Tibial artery (tissue), 4 donors: ENCODE results near the gene FBN1.
A peak's percentile ranks its signal among the peaks of the same experiment; 100 is the strongest.

ENCODE experiments used
- DNase-seq, 2 donors: peaks; one replicate each; pipeline ENCODE4 v3.0.0-alpha.2; 2019
- H3K27ac ChIP-seq, 2 donors: fragments of 200-600 bp; sonication (generic) in 1 of 2; 1 replicate in 1 of 2; 2 replicates in 1 of 2; pipeline ENCODE4 v1.5.1; 2018 to 2019; ENCODE audit warnings: mild to moderate bottlenecking in 1 of 2
- H3K27me3 ChIP-seq, 2 donors: fragments of 200-600 bp; sonication (generic) in 1 of 2; one replicate each; pipeline versions ENCODE4 v1.5.1 to v1.6.0; 2016 to 2019
- H3K36me3 ChIP-seq, 3 donors: fragments of 200-600 bp; sonication (generic) in 2 of 3; one replicate each; pipeline ENCODE4 v1.5.1; 2016 to 2019; ENCODE audit warnings: mild to moderate bottlenecking in 2 of 3
- H3K4me1 ChIP-seq, 4 donors: fragments of 200-600 bp; sonication (generic) in 2 of 4; 1 replicate in 3 of 4; 2 replicates in 1 of 4; pipeline ENCODE4 v1.5.1; 2016 to 2019
- H3K4me3 ChIP-seq, 2 donors: fragments of 200-600 bp; sonication (generic) in 1 of 2; 1 replicate in 1 of 2; 2 replicates in 1 of 2; pipeline ENCODE4 v1.5.1; 2018 to 2019; ENCODE audit warnings: mild to moderate bottlenecking in 2 of 2
- H3K9me3 ChIP-seq, 3 donors: fragments of 200-600 bp; sonication (generic) in 1 of 3; one replicate each; pipeline ENCODE4 v1.5.1; 2016 to 2019
- CTCF ChIP-seq, 2 experiments: fragments of 200-600 bp in 1 of 2; fragments of 450-650 bp in 1 of 2; IDR thresholded peaks; one replicate each; pipeline ENCODE4 v1.5.1; 2017 to 2019; ENCODE audit warnings: antibody characterized with exemption in 2 of 2, mild to moderate bottlenecking in 1 of 2, moderate library complexity in 1 of 2
- intact Hi-C: fragments of 100-400 bp; cut with DNase I; formaldehyde crosslinking; loops from one replicate; pipeline ENCODE4 v1.15.0; 2023; ENCODE audit warnings: low total_unique reads

Gene FBN1

GRCh38 chr15:48674876-48675275 is 29.4 kb upstream of the FBN1 start:
- H3K4me3 ChIP-seq: no peak overlapping the region
- H3K27ac ChIP-seq: no peak overlapping the region
- no peaks in the 10 kb centered on the region for H3K4me1 ChIP-seq
- intact Hi-C loops: no loop called here
- no peak for TF ChIP-seq CTCF (IDR thresholded peaks at IDR 0.05)
- no peak for DNase-seq
- H3K27me3 ChIP-seq: no peaks in the 10 kb centered on the region
- no peaks in the 10 kb centered on the region for H3K36me3 ChIP-seq
- H3K9me3 ChIP-seq: no peaks in the 10 kb centered on the region

- peak overlapping the region; percentile 41 to 43 for H3K27ac ChIP-seq
- no peaks in the 10 kb centered on the region for H3K4me1 ChIP-seq
- H3K36me3 ChIP-seq: no peaks in the 10 kb centered on the region
- DNase-seq: no peak
- no peaks in the 10 kb centered on the region for H3K9me3 ChIP-seq
- H3K4me3 ChIP-seq: no peak overlapping the region
- no peak for TF ChIP-seq CTCF (IDR thresholded peaks at IDR 0.05)
- intact Hi-C loops: no loop called here
- H3K27me3 ChIP-seq: no peaks in the 10 kb centered on the region
Observed at GRCh38 chr15:48672206-48672605, 26.7 kb upstream of the FBN1 start.

- Histone ChIP-seq H3K4me3 (no peak overlapping the region), H3K4me1 (no peaks in the 10 kb centered on the region), H3K27me3 (no peaks in the 10 kb centered on the region), H3K9me3 (no peaks in the 10 kb centered on the region), H3K36me3 (no peaks in the 10 kb centered on the region), H3K27ac (peak overlapping the region; percentile 41 to 43)
- no peak for TF ChIP-seq CTCF (IDR thresholded peaks at IDR 0.05)
- intact Hi-C loops: no loop called here
- peak; percentile 70 to 78 for DNase-seq
Observed at GRCh38 chr15:48671103-48672022, 25.9 kb upstream of the FBN1 start.

- H3K27me3 ChIP-seq: no peaks in the 10 kb centered on the region
- intact Hi-C loops: no loop called here
- no peaks in the 10 kb centered on the region for H3K36me3 ChIP-seq
- H3K4me1 ChIP-seq: no peaks in the 10 kb centered on the region
- no peak overlapping the region for H3K27ac ChIP-seq
- H3K9me3 ChIP-seq: no peaks in the 10 kb centered on the region
- TF ChIP-seq CTCF (IDR thresholded peaks at IDR 0.05): no peak
- H3K4me3 ChIP-seq: no peak overlapping the region
- DNase-seq: no peak
Observed at GRCh38 chr15:48667701-48668100, 22.2 kb upstream of the FBN1 start.

- no peaks in the 10 kb centered on the region for H3K4me1 ChIP-seq
- no peak for DNase-seq
- H3K36me3 ChIP-seq: no peaks in the 10 kb centered on the region
- H3K27ac ChIP-seq: no peak overlapping the region
- no peak for TF ChIP-seq CTCF (IDR thresholded peaks at IDR 0.05)
- no peaks in the 10 kb centered on the region for H3K9me3 ChIP-seq
- H3K27me3 ChIP-seq: no peaks in the 10 kb centered on the region
- intact Hi-C loops: no loop called here
- no peak overlapping the region for H3K4me3 ChIP-seq
Observed at GRCh38 chr15:48664436-48664835, 18.9 kb upstream of the FBN1 start.
